Brain pericyte (primary cell): ENCODE data around the gene PDYN.

Source experiments
- DNase-seq: peaks from one replicate; pipeline ENCODE4 v3.0.0-alpha.2; 2012; ENCODE audit warnings: low read depth, low spot score

Gene PDYN

GRCh38 chr20:1994627-1995026 lies 769 bp upstream of the PDYN start:
- no peak for DNase-seq

- no peak for DNase-seq
These were observed 1.3 kb downstream of the PDYN start for GRCh38 chr20:1992359-1993110.

- DNase-seq = no peak
These were observed 6.0 kb downstream of the PDYN start for GRCh38 chr20:1987826-1988225.

GRCh38 chr20:1983301-1983700 lies 10.6 kb downstream of the PDYN start:
- no peak for DNase-seq

GRCh38 chr20:1982686-1983085 lies 11.2 kb downstream of the PDYN start:
- no peak for DNase-seq

GRCh38 chr20:1979106-1979778 lies 14.6 kb downstream of the PDYN start:
- no peak for DNase-seq

- no peak for DNase-seq
These were observed 18.6 kb downstream of the PDYN start for GRCh38 chr20:1975291-1975690.

- DNase-seq = no peak
These were observed 20.0 kb downstream of the PDYN start for GRCh38 chr20:1973601-1974440.

- DNase-seq = no peak
These were observed 21.8 kb downstream of the PDYN start for GRCh38 chr20:1971893-1972586.

GRCh38 chr20:1968964-1969363 lies 24.9 kb downstream of the PDYN start:
- DNase-seq = no peak

GRCh38 chr20:1965520-1966351 lies 28.1 kb downstream of the PDYN start:
- no peak for DNase-seq

GRCh38 chr20:1964659-1965405 lies 29.0 kb downstream of the PDYN start:
- no peak for DNase-seq

- no peak for DNase-seq
These were observed 29.8 kb downstream of the PDYN start for GRCh38 chr20:1964061-1964460.

- DNase-seq = no peak
These were observed 32.5 kb downstream of the PDYN start for GRCh38 chr20:1961374-1961773.

- no peak for DNase-seq
These were observed 34.7 kb downstream of the PDYN start for GRCh38 chr20:1959156-1959555.

GRCh38 chr20:1958426-1958825 lies 35.4 kb downstream of the PDYN start:
- DNase-seq = no peak

GRCh38 chr20:1955217-1955616 lies 38.6 kb downstream of the PDYN start:
- no peak for DNase-seq

- DNase-seq = no peak
These were observed 40.2 kb downstream of the PDYN start for GRCh38 chr20:1953621-1954020.

- DNase-seq = no peak
These were observed 40.9 kb downstream of the PDYN start for GRCh38 chr20:1952737-1953530.
